IMR-90 (cell line): ENCODE data around the gene CAPN8. TPM values are rescaled to one million over a fixed set of nuclear protein-coding genes. Genes with fewer than 3 reads are reported as not detected.

Experiments used
- ATAC-seq: fragments of 200-7000 bp; cut with Tn5 transposase; 2 replicates; pipeline ENCODE4 v1.9.1; 2020; ENCODE audit warnings: low read depth, mild to moderate bottlenecking, moderate library complexity
- BruUV-seq: library from RNA; stranded (reverse); fragments of 400-500 nt; replicated peaks from 2 replicates; lab custom pipeline; 2021; lab: Mats Ljungman, UMichigan
- CTCF ChIA-PET: fragments of 300-600 bp; formaldehyde crosslinking; extraction: SDS; loops from one replicate; lab custom pipeline; 2021; ENCODE audit warnings: antibody characterized with exemption; lab: Yijun Ruan, JAX
- POLR2A ChIA-PET: fragments of 300-600 bp; sonication (Branson Sonifier 250); formaldehyde crosslinking; loops from one replicate; lab custom pipeline; 2022; ENCODE audit warnings: antibody characterized with exemption; ENCODE audit not compliant: unreplicated experiment; lab: Charles Lee
- DNase-seq: peaks from one replicate; pipeline ENCODE4 v3.0.0; 2013
- H2AFZ ChIP-seq: replicated peaks from 2 replicates; pipeline ENCODE3; 2013; ENCODE audit warnings: low read length, mild to moderate bottlenecking; ENCODE audit not compliant: poor library complexity
- H2AK5ac ChIP-seq: 2 replicates; pipeline ENCODE4 v1.6.1; 2013; ENCODE audit warnings: low read depth, low read length, inconsistent platforms
- H2AK9ac ChIP-seq: replicated peaks from 2 replicates; pipeline ENCODE3; 2013; ENCODE audit warnings: mild to moderate bottlenecking, low read depth, low read length, moderate library complexity; ENCODE audit not compliant: poor library complexity
- H2BK120ac ChIP-seq: 2 replicates; pipeline ENCODE4 v1.6.1; 2013; ENCODE audit warnings: low read depth, low read length, inconsistent platforms
- H2BK15ac ChIP-seq: 3 replicates; pipeline ENCODE4 v1.6.1; 2013; ENCODE audit warnings: low read depth, low read length, inconsistent platforms
- H2BK20ac ChIP-seq: 2 replicates; pipeline ENCODE4 v1.6.1; 2013; ENCODE audit warnings: low read depth, mild to moderate bottlenecking, inconsistent platforms, low read length, moderate library complexity
- H2BK5ac ChIP-seq: 2 replicates; pipeline ENCODE4 v1.6.1; 2013; ENCODE audit warnings: mild to moderate bottlenecking, low read depth, low read length, inconsistent platforms; ENCODE audit not compliant: poor library complexity, severe bottlenecking
- H3K14ac ChIP-seq: replicated peaks from 2 replicates; pipeline ENCODE4 v1.6.1; 2013; ENCODE audit warnings: low read depth, low read length, inconsistent platforms
- H3K18ac ChIP-seq: 2 replicates; pipeline ENCODE4 v1.6.1; 2013; ENCODE audit warnings: low read depth, low read length, control low read depth
- H3K23ac ChIP-seq: 2 replicates; pipeline ENCODE4 v1.6.1; 2013; ENCODE audit warnings: low read depth, low read length, inconsistent platforms
- H3K27ac ChIP-seq: 2 replicates; pipeline ENCODE4 v1.5.1; 2013; ENCODE audit warnings: mild to moderate bottlenecking, control low read depth, low read length; ENCODE audit not compliant: insufficient read depth
- H3K27me3 ChIP-seq: 2 replicates; pipeline ENCODE4 v1.6.1; 2013; ENCODE audit warnings: low read length; ENCODE audit not compliant: control insufficient read depth, insufficient read depth
- H3K36me3 ChIP-seq: 2 replicates; pipeline ENCODE4 v1.6.1; 2013; ENCODE audit warnings: low read length, mixed read lengths; ENCODE audit not compliant: control insufficient read depth, insufficient read depth
- H3K4ac ChIP-seq: 2 replicates; pipeline ENCODE4 v1.6.1; 2013; ENCODE audit warnings: low read depth, low read length, inconsistent platforms
- H3K4me1 ChIP-seq: 2 replicates; pipeline ENCODE4 v1.6.1; 2013; ENCODE audit warnings: low read length, mixed read lengths; ENCODE audit not compliant: control insufficient read depth, insufficient read depth
- H3K4me2 ChIP-seq: 2 replicates; pipeline ENCODE4 v1.6.1; 2013; ENCODE audit warnings: low read depth, mild to moderate bottlenecking, control low read depth, low read length, moderate library complexity
- H3K4me3 ChIP-seq: 2 replicates; pipeline ENCODE4 v1.5.1; 2013; ENCODE audit warnings: low read depth, mild to moderate bottlenecking, control low read depth, low read length, moderate library complexity; ENCODE audit not compliant: insufficient read depth
- H3K56ac ChIP-seq: 2 replicates; pipeline ENCODE4 v1.6.1; 2013; ENCODE audit warnings: low read length, inconsistent platforms; ENCODE audit not compliant: insufficient read depth; ENCODE audit errors: extremely low read depth
- H3K79me1 ChIP-seq, 2 experiments: 2 replicates each; pipeline ENCODE4 v1.6.1; 2013; ENCODE audit warnings: low read length in 2 of 2, inconsistent platforms in 1 of 2, low read depth in 1 of 2
- H3K9ac ChIP-seq: 2 replicates; pipeline ENCODE4 v1.6.1; 2013; ENCODE audit warnings: low read depth, low read length, control low read depth
- H3K9me1 ChIP-seq: 2 replicates; pipeline ENCODE4 v1.6.1; 2013; ENCODE audit warnings: low read length, inconsistent platforms; ENCODE audit not compliant: insufficient read depth
- H3K9me3 ChIP-seq: 2 replicates; pipeline ENCODE4 v1.6.1; 2013; ENCODE audit warnings: low read length; ENCODE audit not compliant: control insufficient read depth, insufficient read depth
- H4K20me1 ChIP-seq: 2 replicates; pipeline ENCODE4 v1.6.1; 2013; ENCODE audit warnings: low read length, inconsistent platforms; ENCODE audit not compliant: insufficient read depth
- H4K5ac ChIP-seq: 2 replicates; pipeline ENCODE4 v1.6.1; 2013; ENCODE audit warnings: mild to moderate bottlenecking, low read depth, low read length, control low read depth
- H4K8ac ChIP-seq, 2 experiments: 2 replicates each; pipeline ENCODE4 v1.6.1; 2013; ENCODE audit warnings: low read depth in 2 of 2, low read length in 2 of 2, control low read depth in 1 of 2, inconsistent platforms in 1 of 2
- H4K91ac ChIP-seq: 2 replicates; pipeline ENCODE4 v1.6.1; 2013; ENCODE audit warnings: low read depth, low read length, inconsistent platforms; ENCODE audit not compliant: insufficient read depth
- BHLHE40 ChIP-seq: fragments of 150-350 bp; IDR thresholded peaks from 2 replicates; pipeline ENCODE4 v1.6.1; 2016; ENCODE audit warnings: mild to moderate bottlenecking, low read depth, low read length
- CHD1 ChIP-seq: IDR thresholded peaks from 2 replicates; pipeline ENCODE4 v1.6.1; 2012; ENCODE audit warnings: low read depth, low read length, improper control_type of control experiment
- FOS ChIP-seq: fragments of 150-350 bp; IDR thresholded peaks from 2 replicates; pipeline ENCODE4 v1.6.1; 2016; ENCODE audit warnings: low read depth, low read length
- MAZ ChIP-seq: IDR thresholded peaks from 2 replicates; pipeline ENCODE4 v1.6.1; 2012; ENCODE audit warnings: low read depth, mild to moderate bottlenecking, low read length, improper control_type of control experiment, moderate library complexity, borderline replicate concordance
- MXI1 ChIP-seq: IDR thresholded peaks from 2 replicates; pipeline ENCODE4 v1.6.1; 2012; ENCODE audit warnings: low read depth, mild to moderate bottlenecking, low read length, moderate library complexity, borderline replicate concordance
- NFE2L2 ChIP-seq: fragments of 150-350 bp; IDR thresholded peaks from 2 replicates; pipeline ENCODE4 v1.6.1; 2016; ENCODE audit warnings: low read depth, mild to moderate bottlenecking, low read length
- POLR2A ChIP-seq: IDR thresholded peaks from 2 replicates; pipeline ENCODE4 v1.6.1; 2012; ENCODE audit warnings: mild to moderate bottlenecking, low read depth, low read length
- RAD21 ChIP-seq: IDR thresholded peaks from 2 replicates; pipeline ENCODE4 v1.6.1; 2012; ENCODE audit warnings: low read length, improper control_type of control experiment
- RCOR1 ChIP-seq: IDR thresholded peaks from 2 replicates; pipeline ENCODE4 v1.6.1; 2012; ENCODE audit warnings: mild to moderate bottlenecking, low read length, improper control_type of control experiment; ENCODE audit not compliant: insufficient replicate concordance
- RFX5 ChIP-seq: IDR thresholded peaks from 2 replicates; pipeline ENCODE4 v1.8.0; 2012; ENCODE audit warnings: low read depth, mild to moderate bottlenecking, low read length, moderate library complexity
- SMC3 ChIP-seq: fragments of 150-350 bp; IDR thresholded peaks from 2 replicates; pipeline ENCODE4 v1.6.1; 2016; ENCODE audit warnings: low read depth, mild to moderate bottlenecking, antibody characterized with exemption, low read length, moderate library complexity
- WGBS, 2 experiments: methylation state at CpG; one replicate each; pipeline versions ENCODE4 v1.1.5 to v1.1.7; 2013; ENCODE audit warnings: missing lambda C conversion rate in 2 of 2; ENCODE audit not compliant: insufficient read length in 1 of 2; ENCODE audit errors: extremely low coverage in 2 of 2; 5-methylcytosine and 5-hydroxymethylcytosine counted together
- dilution Hi-C: fragments of 300-500 bp; cut with HindIII; formaldehyde crosslinking; loops from one replicate; pipeline ENCODE4 v1.14.3; 2018; ENCODE audit warnings: low sequenced_read_pairs; ENCODE audit not compliant: unreplicated experiment
- in situ Hi-C: fragments of 300-500 bp; cut with MboI; formaldehyde crosslinking; loops from 3 replicates; pipeline ENCODE4 v1.14.3; 2019; ENCODE audit warnings: low sequenced_read_pairs, inconsistent platforms, mixed read lengths
- intact Hi-C: fragments of 100-400 bp; cut with micrococcal nuclease; formaldehyde crosslinking; loops from 2 replicates; pipeline ENCODE4 v1.10.0; 2022
- polyA plus RNA-seq, 3 experiments: library from polyadenylated mRNA; depleted of rRNA; stranded (reverse); fragments of >200 nt; gene quantifications; 2 replicates each; pipeline ENCODE4 v1.2.3, GENCODE V29; 2012; ENCODE audit warnings: low replicate concordance in 1 of 3
- total RNA-seq: library from RNA; depleted of rRNA; stranded (reverse); fragments of >200 nt; gene quantifications from 2 replicates; pipeline ENCODE4 v1.2.3, GENCODE V29; 2012
- TF ChIP-seq, protein P1 (sequence below): fragments of 150-350 bp; IDR thresholded peaks from 2 replicates; pipeline ENCODE4 v1.6.1; 2016; ENCODE audit warnings: low read depth, mild to moderate bottlenecking, low read length, moderate library complexity, borderline replicate concordance

The CAPN8 gene
- total and polyA plus RNA-seq, 2 of the 4 experiments (the other 2 are of a cell fraction), result not detected

DNA sequence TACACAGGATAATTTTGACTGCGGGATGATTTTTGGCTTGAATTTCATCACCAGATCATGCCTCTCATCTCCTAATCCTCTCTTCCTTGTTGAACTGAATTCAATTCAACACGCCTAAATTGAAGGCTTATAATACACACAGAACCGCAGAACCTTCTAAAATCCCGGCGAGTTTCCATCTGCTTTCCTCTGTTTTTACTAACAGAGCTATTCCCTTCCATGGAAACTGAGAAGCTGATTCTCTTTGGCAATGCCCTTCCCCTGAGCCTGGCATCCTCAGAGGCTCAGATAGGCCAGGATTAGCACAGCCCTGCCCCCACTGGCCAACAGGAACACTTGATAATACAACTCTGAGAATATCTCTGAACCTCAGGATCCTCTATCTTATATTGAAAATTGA is 130.2 kb downstream of the CAPN8 start:
- Histone ChIP-seq H3K27me3 (peaks cover 26% of the 10 kb centered on the region), H3K4me1 (no peaks in the 10 kb centered on the region), H3K27ac (no peak overlapping the region), H3K18ac (no peak overlapping the region), H3K23ac (no peak overlapping the region), H2BK120ac (no peak overlapping the region), H3K79me1 (no peaks in the 10 kb centered on the region), H4K20me1 (no peaks in the 10 kb centered on the region), H3K36me3 (no peaks in the 10 kb centered on the region), H4K5ac (no peak overlapping the region), H3K9ac (no peak overlapping the region), H2AK5ac (no peak overlapping the region), H3K9me3 (no peaks in the 10 kb centered on the region), H2AK9ac (no peak overlapping the region), H3K4me2 (no peak overlapping the region), H3K56ac (no peak overlapping the region), H2BK5ac (no peak overlapping the region), H3K14ac (no peak overlapping the region), H4K8ac (no peak overlapping the region), H2AFZ (no peak overlapping the region), H3K9me1 (no peaks in the 10 kb centered on the region), H2BK20ac (no peak overlapping the region), H3K4ac (no peak overlapping the region), H4K91ac (no peak overlapping the region), H2BK15ac (no peak overlapping the region), H3K4me3 (no peak overlapping the region)
- TF ChIP-seq MAZ (no peak), RCOR1 (no peak), CHD1 (no peak), NFE2L2 (no peak), FOS (no peak), RFX5 (no peak), SMC3 (no peak), MXI1 (no peak), POLR2A (no peak), BHLHE40 (no peak), RAD21 (no peak)
- TF ChIP-seq, protein P1, sequence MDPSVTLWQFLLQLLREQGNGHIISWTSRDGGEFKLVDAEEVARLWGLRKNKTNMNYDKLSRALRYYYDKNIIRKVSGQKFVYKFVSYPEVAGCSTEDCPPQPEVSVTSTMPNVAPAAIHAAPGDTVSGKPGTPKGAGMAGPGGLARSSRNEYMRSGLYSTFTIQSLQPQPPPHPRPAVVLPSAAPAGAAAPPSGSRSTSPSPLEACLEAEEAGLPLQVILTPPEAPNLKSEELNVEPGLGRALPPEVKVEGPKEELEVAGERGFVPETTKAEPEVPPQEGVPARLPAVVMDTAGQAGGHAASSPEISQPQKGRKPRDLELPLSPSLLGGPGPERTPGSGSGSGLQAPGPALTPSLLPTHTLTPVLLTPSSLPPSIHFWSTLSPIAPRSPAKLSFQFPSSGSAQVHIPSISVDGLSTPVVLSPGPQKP, result no peak
- WGBS, 2 experiments, result 94% methylated on average over 5 of the region's 5 CpGs; no CpG with 5 or more reads in 1 of the 2 experiments
- in situ Hi-C loops (no loop called here), intact Hi-C loops (no loop called here), dilution Hi-C loops (no loop called here)
- POLR2A ChIA-PET, result no interaction called here
- CTCF ChIA-PET, result no interaction called here
- no peak for DNase-seq
- BruUV-seq, result no TSS peak
- ATAC-seq, result no peak
